RWPE2 (cell line): Measurements from ENCODE around the gene B9D1.

Experiments used
- ATAC-seq: fragments of 200-7000 bp; cut with Tn5 transposase; 3 replicates; pipeline ENCODE4 v1.9.1; 2021; ENCODE audit warnings: low read depth
- DNase-seq: peaks from one replicate; pipeline ENCODE4 v3.0.0-alpha.2; 2020; ENCODE audit warnings: low spot score
- H3K27ac ChIP-seq: fragments of 450-650 bp; 2 replicates; pipeline ENCODE4 v1.5.1; 2017; ENCODE audit warnings: mild to moderate bottlenecking; ENCODE audit not compliant: poor library complexity, severe bottlenecking
- H3K27me3 ChIP-seq: fragments of 250-450 bp; sonication (Bioruptor Pico); 2 replicates; pipeline ENCODE4 v1.5.1; 2021; ENCODE audit warnings: mild to moderate bottlenecking, moderate library complexity; ENCODE audit not compliant: insufficient read depth, poor library complexity, severe bottlenecking
- H3K36me3 ChIP-seq: fragments of 250-450 bp; sonication (Bioruptor Pico); 2 replicates; pipeline ENCODE4 v1.5.1; 2020; ENCODE audit warnings: low read depth, mild to moderate bottlenecking, moderate library complexity
- H3K4me1 ChIP-seq: fragments of 250-450 bp; sonication (Bioruptor Pico); 2 replicates; pipeline ENCODE4 v1.5.1; 2021; ENCODE audit warnings: mild to moderate bottlenecking, moderate library complexity; ENCODE audit not compliant: insufficient read depth, poor library complexity, severe bottlenecking
- H3K4me3 ChIP-seq: fragments of 250-450 bp; sonication (Bioruptor Pico); 2 replicates; pipeline ENCODE4 v1.5.1; 2021; ENCODE audit warnings: mild to moderate bottlenecking, moderate library complexity; ENCODE audit not compliant: severe bottlenecking
- H3K9me3 ChIP-seq: fragments of 250-450 bp; sonication (Bioruptor Pico); 2 replicates; pipeline ENCODE4 v1.5.1; 2021; ENCODE audit warnings: mild to moderate bottlenecking, moderate library complexity; ENCODE audit not compliant: severe bottlenecking
- CTCF ChIP-seq: fragments of 450-650 bp; IDR thresholded peaks from one replicate; pipeline ENCODE4 v1.5.1; 2017; ENCODE audit warnings: mild to moderate bottlenecking, moderate library complexity; ENCODE audit not compliant: poor library complexity, severe bottlenecking

B9D1 gene

DNA sequence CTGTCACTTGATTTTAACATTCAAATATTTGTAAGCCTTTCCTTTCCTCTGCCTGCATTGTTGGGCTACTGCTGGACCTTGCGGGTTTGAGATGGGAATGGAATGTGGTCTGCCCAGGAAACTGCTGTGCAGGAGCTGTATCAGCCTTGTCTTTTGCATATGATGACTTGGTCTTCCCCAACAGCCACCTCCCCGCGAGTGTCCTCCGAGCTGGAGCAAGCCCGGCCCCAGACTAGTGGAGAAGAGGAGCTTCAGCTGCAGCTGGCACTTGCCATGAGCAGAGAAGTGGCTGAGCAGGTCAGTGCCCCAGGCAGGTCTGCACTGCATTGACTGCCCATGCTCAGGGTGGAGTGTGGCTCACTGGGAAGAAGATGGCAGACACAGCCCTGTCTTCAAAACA lies 52.8 kb downstream of the B9D1 start:
- H3K27ac ChIP-seq, result no peak overlapping the region
- H3K4me3 ChIP-seq, result no peak overlapping the region
- DNase-seq (no peak), ATAC-seq (no peak)
- peaks cover 39% of the 10 kb centered on the region for H3K36me3 ChIP-seq
- no peak for TF ChIP-seq CTCF
- H3K4me1 ChIP-seq, result peaks cover 12% of the 10 kb centered on the region
- no peaks in the 10 kb centered on the region for H3K9me3 ChIP-seq
- no peaks in the 10 kb centered on the region for H3K27me3 ChIP-seq

GRCh38 chr17:19308398-19308797 lies 54.1 kb downstream of the B9D1 start:
- H3K4me1 ChIP-seq, result peaks cover 8% of the 10 kb centered on the region
- H3K27ac ChIP-seq, result no peak overlapping the region
- no peak for TF ChIP-seq CTCF
- H3K9me3 ChIP-seq, result no peaks in the 10 kb centered on the region
- no peak for DNase-seq
- no peaks in the 10 kb centered on the region for H3K27me3 ChIP-seq
- ATAC-seq, result no peak
- H3K36me3 ChIP-seq, result peaks cover 26% of the 10 kb centered on the region
- no peak overlapping the region for H3K4me3 ChIP-seq

GRCh38 chr17:19307521-19307920 lies 55.0 kb downstream of the B9D1 start:
- Histone ChIP-seq H3K27me3 (no peaks in the 10 kb centered on the region), H3K9me3 (no peaks in the 10 kb centered on the region), H3K4me1 (peaks cover 8% of the 10 kb centered on the region), H3K27ac (no peak overlapping the region), H3K4me3 (no peak overlapping the region), H3K36me3 (peaks cover 17% of the 10 kb centered on the region)
- TF ChIP-seq CTCF, result no peak
- DNase-seq, result no peak
- no peak for ATAC-seq

DNA sequence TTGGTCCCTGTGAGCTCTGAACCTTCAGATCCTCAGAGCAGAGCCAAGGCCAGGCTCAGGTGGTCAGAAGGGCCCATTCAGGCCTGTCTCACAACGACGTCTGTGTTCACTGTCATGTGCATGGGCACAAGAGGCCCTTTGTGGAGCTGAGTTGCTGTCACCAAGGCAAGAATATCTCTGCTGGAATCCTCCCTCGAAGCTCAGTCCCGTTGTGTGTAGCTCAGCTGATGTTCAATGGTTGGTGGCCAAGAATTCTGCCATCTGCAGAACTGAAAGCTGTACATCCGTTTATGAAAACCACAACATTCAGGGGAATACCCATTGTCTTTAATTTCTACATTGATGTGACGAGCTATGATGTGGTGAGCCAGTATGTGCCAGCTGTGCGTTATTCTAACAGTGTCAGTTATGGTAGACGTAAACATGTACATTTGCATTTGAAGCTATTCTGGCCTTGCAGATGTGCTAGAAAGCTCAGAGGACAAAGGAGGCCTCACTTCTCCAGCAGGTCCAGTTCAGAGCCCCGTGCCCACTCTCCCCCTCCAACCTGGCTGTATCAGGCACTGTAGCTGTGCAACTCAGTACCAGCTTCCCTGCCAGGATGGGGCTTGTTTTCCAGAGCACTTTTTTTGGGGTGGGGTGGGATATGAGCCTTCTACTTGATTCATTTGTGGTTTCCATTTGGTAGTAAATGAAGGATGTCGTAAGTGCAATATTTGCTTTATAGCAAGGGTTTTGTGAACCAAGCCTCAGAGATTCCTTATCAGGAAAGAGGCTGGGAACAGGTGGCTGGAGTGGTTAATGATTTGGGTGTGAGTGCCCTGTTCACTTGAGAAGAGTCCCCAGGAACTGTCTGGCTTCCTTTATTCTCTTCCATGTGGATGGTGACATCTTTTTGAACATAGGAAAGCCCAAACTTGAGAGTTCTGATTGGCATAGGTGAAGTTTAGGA lies 56.1 kb downstream of the B9D1 start:
- Histone ChIP-seq H3K4me3 (no peak overlapping the region), H3K36me3 (peaks cover 6% of the 10 kb centered on the region), H3K9me3 (no peaks in the 10 kb centered on the region), H3K27ac (no peak overlapping the region), H3K4me1 (peaks cover 5% of the 10 kb centered on the region), H3K27me3 (no peaks in the 10 kb centered on the region)
- no peak for ATAC-seq
- no peak for TF ChIP-seq CTCF
- no peak for DNase-seq

DNA sequence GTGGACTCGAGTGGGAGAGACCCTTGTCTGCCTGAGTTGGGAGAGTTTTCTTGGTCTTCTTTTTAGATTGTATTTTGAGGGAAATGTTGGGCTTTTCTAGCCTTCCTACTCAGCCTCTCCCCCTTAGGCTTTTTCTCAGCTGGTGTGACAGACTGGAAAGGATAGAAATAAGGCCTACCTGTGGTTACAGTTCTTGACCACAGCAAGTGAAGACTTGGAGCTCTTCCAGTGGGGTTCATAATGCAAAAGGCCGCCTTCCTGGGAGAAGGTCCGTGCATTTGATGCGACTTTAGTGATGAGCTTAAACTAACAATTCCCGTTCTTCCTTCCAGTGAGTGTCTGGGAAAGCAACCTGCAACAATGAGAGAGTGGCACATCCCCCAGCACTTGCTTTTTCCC lies 56.8 kb downstream of the B9D1 start:
- TF ChIP-seq CTCF, result no peak
- peaks cover under 1% of the 10 kb centered on the region for H3K36me3 ChIP-seq
- ATAC-seq (no peak), DNase-seq (no peak)
- no peak overlapping the region for H3K4me3 ChIP-seq
- H3K4me1 ChIP-seq, result no peaks in the 10 kb centered on the region
- H3K27ac ChIP-seq, result no peak overlapping the region
- H3K27me3 ChIP-seq, result no peaks in the 10 kb centered on the region
- no peaks in the 10 kb centered on the region for H3K9me3 ChIP-seq
